ENCODE measurements around the gene KCNQ1OT1.

KCNQ1OT1 gene

GRCh38 chr11:2704896-2705606 is 5.3 kb upstream of the KCNQ1OT1 start:
- no peak for DNase-seq (ENCODE audit: low spot score)
- no peak for TF ChIP-seq CTCF (IDR thresholded peaks at IDR 0.05)
- no peak overlapping the region for H3K27ac ChIP-seq
- no peak overlapping the region for H3K4me3 ChIP-seq

- DNase-seq (ENCODE audit: low spot score), result no peak
- no peak overlapping the region for H3K4me3 ChIP-seq
- H3K27ac ChIP-seq, result no peak overlapping the region
- no peak for TF ChIP-seq CTCF (IDR thresholded peaks at IDR 0.05)
Observed at GRCh38 chr11:2704356-2704755, 4.6 kb upstream of the KCNQ1OT1 start.

- TF ChIP-seq CTCF (IDR thresholded peaks at IDR 0.05), result no peak
- H3K4me3 ChIP-seq, result no peak overlapping the region
- DNase-seq (ENCODE audit: low spot score), result no peak
- no peak overlapping the region for H3K27ac ChIP-seq
Observed at GRCh38 chr11:2703363-2704141, 3.8 kb upstream of the KCNQ1OT1 start.

GRCh38 chr11:2702771-2703362 is 3.1 kb upstream of the KCNQ1OT1 start:
- TF ChIP-seq CTCF (IDR thresholded peaks at IDR 0.05), result no peak
- Histone ChIP-seq H3K4me3 (no peak overlapping the region), H3K27ac (no peak overlapping the region)
- no peak for DNase-seq (ENCODE audit: low spot score)

GRCh38 chr11:2701898-2702434 is 2.2 kb upstream of the KCNQ1OT1 start:
- Histone ChIP-seq H3K4me3 (no peak overlapping the region), H3K27ac (no peak overlapping the region)
- no peak for DNase-seq (ENCODE audit: low spot score)
- TF ChIP-seq CTCF (IDR thresholded peaks at IDR 0.05), result no peak

- TF ChIP-seq CTCF (IDR thresholded peaks at IDR 0.05), result no peak
- DNase-seq (ENCODE audit: low spot score), result peak; percentile 66
- Histone ChIP-seq H3K4me3 (peak overlapping the region; percentile 84), H3K27ac (peak overlapping the region; percentile 76 to 98)
Observed at GRCh38 chr11:2701230-2701629, 1.4 kb upstream of the KCNQ1OT1 start.

Data from coronary artery (tissue), 2 donors.